Nephron progenitor cell (in vitro differentiated cells): ENCODE measurements around the gene USP11.

Experiments used
- DNase-seq: peaks from one replicate; pipeline ENCODE4 v3.0.0; 2021
- H3K27ac Mint-ChIP-seq: 2 replicates; pipeline ENCODE4 v1.8.0; 2021; ENCODE audit warnings: mild to moderate bottlenecking, moderate library complexity, mixed read lengths
- H3K27me3 Mint-ChIP-seq: 2 replicates; pipeline ENCODE4 v1.8.0; 2021; ENCODE audit warnings: mild to moderate bottlenecking, low read depth, mixed read lengths; ENCODE audit not compliant: poor library complexity
- H3K36me3 Mint-ChIP-seq: 2 replicates; pipeline ENCODE4 v1.8.0; 2021; ENCODE audit warnings: low read depth, mixed read lengths
- H3K4me1 Mint-ChIP-seq: 2 replicates; pipeline ENCODE4 v1.8.0; 2021; ENCODE audit warnings: mixed read lengths
- H3K4me3 Mint-ChIP-seq: 2 replicates; pipeline ENCODE4 v1.8.0; 2021; ENCODE audit warnings: mild to moderate bottlenecking, moderate library complexity, mixed read lengths
- H3K9me3 Mint-ChIP-seq: 2 replicates; pipeline ENCODE4 v1.8.0; 2021; ENCODE audit warnings: mild to moderate bottlenecking, moderate library complexity, mixed read lengths
- CTCF ChIP-seq: fragments of 200-600 bp; sonication (generic); IDR thresholded peaks from 2 replicates; pipeline ENCODE4 v1.5.0; 2021; ENCODE audit warnings: antibody characterized with exemption

The USP11 gene

GRCh38 chrX:47285836-47286320 is 53.1 kb downstream of the USP11 start:
- no peak for TF ChIP-seq CTCF
- Mint-ChIP-seq H3K4me3 (no peak overlapping the region), H3K36me3 (no peaks in the 10 kb centered on the region), H3K27me3 (peaks cover 2% of the 10 kb centered on the region), H3K27ac (peak overlapping the region; percentile 62), H3K4me1 (peaks cover 9% of the 10 kb centered on the region), H3K9me3 (peaks cover 24% of the 10 kb centered on the region)
- DNase-seq: no peak

- Mint-ChIP-seq H3K4me1 (no peaks in the 10 kb centered on the region), H3K27ac (no peak overlapping the region), H3K4me3 (no peak overlapping the region), H3K9me3 (peaks cover 10% of the 10 kb centered on the region), H3K27me3 (peaks cover 4% of the 10 kb centered on the region), H3K36me3 (no peaks in the 10 kb centered on the region)
- DNase-seq: no peak
- TF ChIP-seq CTCF: no peak
These were observed 60.3 kb downstream of the USP11 start for GRCh38 chrX:47293106-47293505.

- DNase-seq: no peak
- Mint-ChIP-seq H3K36me3 (no peaks in the 10 kb centered on the region), H3K27me3 (peaks cover 4% of the 10 kb centered on the region), H3K27ac (no peak overlapping the region), H3K4me3 (no peak overlapping the region), H3K4me1 (no peaks in the 10 kb centered on the region), H3K9me3 (peaks cover 23% of the 10 kb centered on the region)
- TF ChIP-seq CTCF: no peak
These were observed 64.1 kb downstream of the USP11 start for GRCh38 chrX:47296766-47297365.

GRCh38 chrX:47297874-47298273 is 65.1 kb downstream of the USP11 start:
- no peak for TF ChIP-seq CTCF
- no peak for DNase-seq
- Mint-ChIP-seq H3K4me1 (no peaks in the 10 kb centered on the region), H3K4me3 (no peak overlapping the region), H3K9me3 (peaks cover 32% of the 10 kb centered on the region), H3K36me3 (no peaks in the 10 kb centered on the region), H3K27ac (no peak overlapping the region), H3K27me3 (no peaks in the 10 kb centered on the region)
